ENCODE data around the gene CCL19.

The CCL19 gene

DNA sequence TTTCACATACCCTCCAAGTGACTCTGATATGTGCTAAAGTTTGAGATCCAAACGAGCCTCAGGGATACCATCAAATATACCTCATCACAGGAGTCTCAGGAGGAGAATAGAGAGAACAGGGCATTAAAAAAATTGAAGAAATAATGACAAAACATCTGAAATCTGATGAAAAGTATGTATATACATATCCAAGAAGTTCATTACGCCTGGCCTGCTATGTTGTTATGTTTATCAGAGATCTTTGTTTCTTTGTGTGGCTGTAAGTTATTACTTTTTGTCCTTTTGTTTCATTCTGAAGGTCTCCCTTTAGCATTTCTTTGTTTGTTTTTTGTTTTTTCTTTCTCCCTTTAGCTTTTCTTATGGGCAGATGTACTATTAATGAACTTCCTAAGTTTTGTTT, 2.5 kb upstream of the CCL19 start:
- DNase-seq, result no peak

DNA sequence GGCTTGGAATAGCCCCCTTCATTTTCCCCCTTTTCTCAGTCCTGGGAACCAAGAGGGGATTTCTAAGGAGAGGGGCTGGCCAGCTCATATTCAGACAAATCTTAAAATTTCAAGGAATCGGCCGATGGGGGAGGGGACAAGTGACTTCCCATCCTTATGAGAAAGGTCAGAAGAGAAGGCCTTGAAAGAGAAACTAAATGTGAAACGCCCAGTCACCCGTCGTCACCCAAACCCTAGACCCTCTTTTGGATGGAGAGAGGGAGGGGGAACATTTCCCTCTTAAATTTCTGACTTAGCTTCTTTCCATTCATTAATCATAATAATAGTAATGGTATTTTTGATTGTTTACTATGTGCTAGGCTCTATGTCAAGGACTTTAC, 850 bp upstream of the CCL19 start:
- DNase-seq, result no peak

DNA sequence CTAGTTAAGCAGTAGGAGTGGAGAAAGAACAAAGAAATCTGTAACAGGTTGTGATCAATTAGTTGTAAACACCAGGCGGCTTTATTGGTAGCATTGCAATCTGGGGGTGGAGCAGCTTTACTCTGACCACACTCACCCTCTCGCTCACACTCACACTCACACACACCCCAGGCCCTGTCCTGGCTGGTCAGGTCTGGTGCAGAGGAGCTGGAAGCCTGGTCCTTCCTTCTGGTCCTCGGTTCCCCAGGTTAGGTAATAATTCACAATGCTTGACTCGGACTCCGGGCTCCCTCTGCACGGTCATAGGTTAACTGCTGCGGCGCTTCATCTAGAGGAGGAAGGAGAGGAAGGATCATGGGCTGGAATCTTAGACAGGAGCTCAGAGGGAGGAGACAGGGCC, 1.6 kb downstream of the CCL19 start:
- no peak for DNase-seq

DNA sequence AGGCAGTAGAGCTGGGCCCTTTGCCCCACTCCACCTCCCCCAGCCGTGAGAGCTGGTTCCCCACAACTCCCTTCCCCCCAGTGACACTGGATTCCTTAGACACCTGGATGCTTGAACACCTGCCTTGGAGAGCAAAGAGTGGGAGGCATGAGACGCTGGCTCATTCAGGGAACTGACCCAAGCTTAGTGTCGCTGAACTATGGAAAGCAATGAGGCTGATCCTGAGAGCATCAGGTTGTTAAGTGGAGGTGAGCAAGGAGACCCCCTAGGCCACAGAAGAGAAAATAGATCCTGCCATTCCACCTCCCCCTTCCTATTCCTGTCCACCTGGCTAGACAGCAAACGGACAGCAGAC, 2.0 kb downstream of the CCL19 start:
- DNase-seq, result no peak

GRCh38 chr9:34688329-34689115, 2.6 kb downstream of the CCL19 start:
- DNase-seq, result no peak

- no peak for DNase-seq
Measured at GRCh38 chr9:34687276-34688030, 3.6 kb downstream of the CCL19 start.

- no peak for DNase-seq
Measured at GRCh38 chr9:34686732-34687131, 4.3 kb downstream of the CCL19 start.

- DNase-seq, result no peak
Measured at GRCh38 chr9:34686231-34686630, 4.8 kb downstream of the CCL19 start.

GRCh38 chr9:34685591-34685990, 5.5 kb downstream of the CCL19 start:
- no peak for DNase-seq

GRCh38 chr9:34684816-34685215, 6.3 kb downstream of the CCL19 start:
- DNase-seq, result no peak

GRCh38 chr9:34684145-34684544, 6.9 kb downstream of the CCL19 start:
- no peak for DNase-seq

DNA sequence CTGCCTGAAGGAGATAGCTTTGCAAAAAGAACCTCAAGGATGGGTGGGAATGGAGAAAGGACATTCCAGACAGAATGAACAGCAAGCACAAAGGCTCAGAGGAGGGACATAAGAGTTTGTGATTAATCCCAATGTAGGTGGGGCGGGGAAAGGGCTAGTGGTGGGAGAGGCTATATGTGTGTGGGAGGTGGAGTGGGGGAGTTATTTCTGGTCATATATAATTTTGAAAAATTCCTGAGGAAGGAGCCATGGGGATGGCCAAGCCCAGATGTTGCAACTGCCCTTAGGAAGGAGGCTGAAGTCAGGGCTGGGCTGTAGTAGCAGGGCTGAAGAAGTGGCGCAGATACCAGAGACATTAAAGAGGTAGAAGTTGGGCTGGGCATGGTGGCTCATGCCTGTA, 15.2 kb downstream of the CCL19 start:
- DNase-seq, result no peak

DNA sequence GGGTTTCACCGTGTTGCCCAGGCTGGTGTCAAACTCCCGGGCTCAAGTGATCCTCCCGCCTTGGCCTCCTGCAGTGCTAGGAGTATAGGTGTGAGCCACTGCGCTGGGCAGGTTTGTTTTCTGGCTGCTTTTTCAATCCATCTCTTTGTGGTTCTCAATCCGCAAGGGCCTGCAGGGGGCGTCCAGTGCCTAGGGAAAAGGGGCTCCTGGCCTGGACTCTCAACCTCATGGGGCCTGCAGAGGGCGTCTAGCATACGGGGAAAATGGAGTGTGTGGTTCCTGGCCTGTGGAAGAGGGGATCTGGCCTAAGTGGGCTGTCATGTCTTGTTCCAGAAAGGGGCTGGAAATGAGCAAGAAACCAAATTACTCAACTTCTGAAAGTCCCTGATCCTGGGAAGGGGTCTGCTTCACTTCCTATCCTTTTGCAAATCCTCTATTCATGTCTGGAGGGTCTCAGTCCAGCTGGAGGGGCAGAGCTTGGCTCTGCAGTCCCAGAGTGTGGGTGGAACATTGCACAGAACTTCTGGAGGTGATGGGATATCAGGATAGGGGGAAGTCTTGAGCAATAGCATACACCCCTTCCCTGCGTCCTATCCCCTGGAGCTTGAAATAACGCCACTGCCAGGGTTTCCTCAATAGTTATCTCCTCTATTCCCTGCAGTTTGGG, 15.9 kb downstream of the CCL19 start:
- DNase-seq, result peak in 3 of 5 donors; percentile 23 to 38 (median 28)

DNA sequence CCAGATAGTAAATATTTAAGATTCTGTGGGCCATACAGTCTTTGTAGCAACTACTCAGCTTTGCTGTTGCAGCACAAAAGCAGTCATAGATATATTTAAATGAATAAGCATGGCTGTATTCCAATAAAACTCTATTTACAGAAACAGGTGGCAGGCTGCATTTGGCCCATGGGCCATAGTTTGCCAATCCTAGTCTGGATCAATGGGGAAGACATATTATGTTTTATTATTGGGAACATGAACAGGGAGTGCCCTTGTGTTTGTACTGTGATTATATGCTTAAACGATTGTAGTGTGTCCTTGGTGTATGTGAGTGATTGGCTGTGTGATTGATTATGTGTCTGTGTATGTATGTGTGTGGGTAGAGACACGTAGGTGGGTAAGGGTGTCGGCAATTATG, 16.6 kb downstream of the CCL19 start:
- DNase-seq, result no peak

DNA sequence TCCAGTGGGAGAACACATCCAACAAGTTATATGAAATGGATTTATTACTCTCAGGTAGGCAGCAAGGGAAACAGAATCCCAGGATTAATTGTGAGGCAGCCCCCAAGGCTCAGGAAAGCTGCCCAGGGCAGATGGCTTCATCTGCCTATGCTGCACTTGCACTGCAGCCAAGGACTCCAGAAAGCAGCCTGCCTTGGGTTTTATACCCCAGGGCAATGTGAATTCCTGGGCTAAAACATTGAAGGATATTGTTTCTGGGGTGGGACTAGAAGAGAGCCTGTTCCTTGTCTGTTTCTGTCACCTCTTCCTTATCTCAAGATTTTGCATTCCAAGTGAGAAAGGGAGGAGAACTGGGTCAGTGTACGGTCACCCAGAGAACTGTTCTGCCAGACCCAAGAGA, 19.8 kb downstream of the CCL19 start:
- DNase-seq, result no peak

GRCh38 chr9:34669809-34670562, 21.1 kb downstream of the CCL19 start:
- no peak for DNase-seq

- DNase-seq, result peak; percentile 87 to 92 (median 90)
Measured at GRCh38 chr9:34665381-34666250, 25.5 kb downstream of the CCL19 start.

GRCh38 chr9:34665067-34665380, 26.1 kb downstream of the CCL19 start:
- no peak for DNase-seq

DNA sequence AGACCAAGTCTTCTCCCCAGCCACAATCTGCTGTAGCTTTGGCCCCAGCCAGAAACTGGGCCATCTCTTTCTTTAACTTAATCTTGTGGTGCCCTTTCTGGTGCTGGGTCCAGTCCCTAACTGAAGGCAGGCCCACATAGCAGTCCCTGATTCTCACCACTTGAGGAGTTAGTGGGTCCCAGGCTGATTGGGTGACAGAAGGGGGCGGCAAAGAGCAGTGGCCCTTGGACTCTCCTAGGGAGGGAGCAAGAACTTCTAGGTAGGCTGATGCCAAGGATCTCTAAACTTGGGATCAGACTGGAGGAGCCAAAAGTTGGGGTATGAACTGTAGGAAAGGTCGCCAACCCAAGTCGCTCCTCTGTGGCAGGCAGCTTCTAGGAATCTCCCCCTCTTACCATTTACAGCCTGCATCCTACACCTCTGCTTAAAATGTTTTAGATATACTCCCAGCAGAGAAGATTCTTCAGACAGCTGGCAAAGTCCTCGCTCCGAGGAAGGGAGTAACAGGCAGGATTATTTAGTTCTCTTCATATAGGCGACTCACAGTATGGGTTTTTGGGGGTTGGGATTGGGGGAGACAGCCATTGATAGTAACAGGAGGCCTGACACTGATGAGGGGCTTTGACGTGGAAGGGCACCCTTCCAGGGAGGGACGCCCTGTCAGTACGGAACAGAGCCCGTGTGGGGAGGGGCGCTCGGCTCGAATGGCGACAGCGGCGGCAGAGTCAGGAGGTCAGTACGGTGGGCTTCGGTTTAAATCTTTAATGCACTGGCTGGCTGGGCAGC, 26.6 kb downstream of the CCL19 start:
- DNase-seq, result peak; percentile 40 to 75 (median 64)

GRCh38 chr9:34663303-34663605, 27.8 kb downstream of the CCL19 start:
- peak in 1 of 5 donors; percentile 11 for DNase-seq

- no peak for DNase-seq
Measured at GRCh38 chr9:34662526-34663302, 28.4 kb downstream of the CCL19 start, which contains the start of gene CCL27. Gene CCL27 (minus strand): TSS chr9:34662657. CDS start chr9:34662633, 24 bp downstream.

Measured in T-helper 1 cell (primary cell).